NCI-H2171 (cell line): ENCODE data around the gene WWOX.
A peak's percentile ranks its signal among the peaks of the same experiment; 100 is the strongest.

Experiments used
- DNase-seq: peaks from one replicate; lab custom pipeline; 2025; lab: John Stamatoyannopoulos, UW

Gene WWOX

DNA sequence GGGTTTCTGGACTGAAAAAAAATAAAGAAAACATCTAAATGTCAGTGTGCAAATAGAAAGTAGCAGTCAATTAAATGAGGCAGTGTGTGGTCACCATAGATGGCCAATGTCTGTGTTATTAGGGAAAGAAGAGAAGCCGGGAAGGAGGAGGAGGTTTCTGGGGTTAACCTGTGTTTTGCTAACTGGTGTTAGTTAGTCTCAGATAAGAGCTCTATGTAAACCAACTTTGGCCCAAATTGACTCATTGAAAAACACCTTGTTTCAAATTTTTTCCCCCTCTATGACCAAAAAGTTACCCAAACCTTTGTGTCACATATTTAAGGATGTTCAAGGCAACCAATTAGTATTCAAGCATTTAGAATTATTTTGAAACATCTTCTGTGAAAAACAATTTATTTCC is 970.2 kb downstream of the WWOX start:
- no peak for DNase-seq

GRCh38 chr16:79071424-79071823 is 972.0 kb downstream of the WWOX start:
- peak; percentile 10 for DNase-seq

GRCh38 chr16:79072517-79072916 is 973.1 kb downstream of the WWOX start:
- no peak for DNase-seq

DNA sequence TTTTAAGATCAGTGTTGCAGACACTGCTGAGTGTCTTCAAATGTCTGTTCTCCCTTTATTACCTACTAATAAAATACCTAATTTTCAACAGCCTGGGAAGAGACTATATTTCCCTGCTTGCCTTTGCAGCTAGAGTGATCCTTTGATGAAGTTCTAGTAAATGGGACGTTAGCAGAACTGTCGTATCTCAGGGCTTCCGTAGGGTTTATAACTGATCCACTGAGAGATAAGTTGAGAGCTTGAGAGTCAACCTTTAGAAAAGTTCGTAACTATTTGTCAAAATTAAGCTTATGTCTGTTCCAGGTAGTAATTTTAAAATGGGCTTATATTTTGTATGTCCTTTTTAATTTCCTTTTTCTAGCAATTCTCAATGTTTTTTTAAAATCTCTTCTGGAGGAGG is 974.1 kb downstream of the WWOX start:
- no peak for DNase-seq

DNA sequence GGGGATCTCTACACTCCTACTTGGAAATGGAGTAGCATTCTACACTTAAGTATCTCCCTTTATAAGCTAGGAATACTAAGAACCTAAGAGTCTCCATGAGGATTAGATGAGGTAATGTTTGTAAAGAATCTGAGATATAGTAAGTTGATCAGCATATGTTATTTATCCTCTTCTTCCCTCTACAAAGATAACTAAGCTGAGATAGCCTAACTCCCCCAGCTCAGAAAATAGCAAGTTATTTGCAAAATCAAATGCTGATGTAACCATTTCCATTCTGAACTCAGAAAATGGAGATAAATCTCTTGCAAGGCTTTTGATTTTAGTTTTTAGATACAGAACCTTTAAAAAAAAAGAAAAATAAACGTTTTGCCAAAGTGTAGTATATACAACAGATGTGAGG is 975.1 kb downstream of the WWOX start:
- DNase-seq, result no peak

DNA sequence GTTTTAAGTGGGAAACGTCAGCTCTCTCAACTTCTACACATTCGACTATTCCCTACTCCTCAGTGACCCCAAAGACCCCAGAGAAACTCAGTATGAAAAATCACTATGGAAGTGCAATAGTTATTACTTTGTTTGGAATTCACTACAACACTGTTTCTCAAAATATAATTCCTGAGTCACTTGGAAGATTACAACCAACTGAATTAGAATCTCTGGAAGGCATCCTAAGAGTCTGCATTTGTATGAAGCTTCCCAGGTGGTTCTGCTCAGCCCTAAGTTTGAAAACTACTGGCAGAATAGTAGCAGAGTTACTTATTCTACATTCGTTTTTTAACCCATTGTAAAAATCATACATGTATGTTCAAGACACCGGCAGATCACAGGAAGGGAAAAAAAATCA is 975.5 kb downstream of the WWOX start:
- no peak for DNase-seq

- DNase-seq, result no peak
Observed at GRCh38 chr16:79076047-79076767, 976.8 kb downstream of the WWOX start.

DNA sequence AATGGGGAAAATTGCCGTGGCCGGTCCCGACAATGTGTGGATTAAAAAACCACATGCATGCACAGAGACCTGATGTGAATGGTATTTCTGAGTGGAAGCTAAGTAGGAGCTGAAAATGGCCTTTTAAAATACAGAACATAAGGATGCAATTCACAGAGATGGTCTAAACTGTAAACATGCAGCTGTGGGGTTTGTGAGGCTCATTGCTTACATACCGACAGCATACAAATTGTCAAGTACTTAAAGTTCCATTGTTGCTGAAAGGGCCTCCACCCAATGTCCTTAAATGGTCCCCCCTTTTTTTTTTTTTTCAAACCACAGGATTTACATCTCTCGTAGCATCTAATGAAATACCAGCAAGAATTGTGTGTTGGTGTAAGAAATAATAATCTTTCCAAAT is 977.9 kb downstream of the WWOX start:
- no peak for DNase-seq

DNA sequence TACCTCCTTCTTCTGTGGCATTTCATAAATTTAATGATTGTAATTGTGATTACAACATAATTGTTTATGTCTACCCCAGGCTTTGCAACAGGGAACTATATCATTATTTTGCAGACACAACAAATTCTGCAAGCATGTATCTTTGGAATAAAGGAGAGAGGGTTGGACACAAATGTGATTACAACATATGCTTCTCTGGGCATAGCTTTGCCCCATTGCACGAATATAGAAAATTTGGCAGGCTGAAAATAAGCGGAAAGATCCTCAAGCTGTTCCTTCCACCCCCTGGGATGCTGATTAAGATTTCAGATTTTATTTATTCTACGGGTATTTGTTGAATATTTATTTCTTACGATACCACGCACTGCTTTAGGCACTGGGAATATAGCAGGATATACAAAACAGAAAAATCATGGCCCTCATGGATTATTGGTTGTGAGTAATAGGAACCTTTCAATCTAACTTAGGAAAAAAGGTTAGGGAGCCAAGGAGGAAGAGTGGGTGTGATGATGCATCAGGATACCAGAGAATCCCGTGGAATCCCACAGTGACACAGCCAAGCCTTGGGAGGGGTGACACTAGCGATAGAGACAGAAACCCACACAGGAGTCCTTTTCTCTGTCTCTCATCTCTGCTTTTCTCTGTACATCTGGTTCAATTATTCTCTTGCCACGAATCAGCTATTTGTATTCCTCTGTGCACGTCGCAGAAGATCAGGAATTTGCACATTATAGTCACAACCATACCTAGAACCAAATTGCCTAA is 980.4 kb downstream of the WWOX start:
- DNase-seq, result no peak

GRCh38 chr16:79081297-79082066 is 982.0 kb downstream of the WWOX start:
- no peak for DNase-seq

DNA sequence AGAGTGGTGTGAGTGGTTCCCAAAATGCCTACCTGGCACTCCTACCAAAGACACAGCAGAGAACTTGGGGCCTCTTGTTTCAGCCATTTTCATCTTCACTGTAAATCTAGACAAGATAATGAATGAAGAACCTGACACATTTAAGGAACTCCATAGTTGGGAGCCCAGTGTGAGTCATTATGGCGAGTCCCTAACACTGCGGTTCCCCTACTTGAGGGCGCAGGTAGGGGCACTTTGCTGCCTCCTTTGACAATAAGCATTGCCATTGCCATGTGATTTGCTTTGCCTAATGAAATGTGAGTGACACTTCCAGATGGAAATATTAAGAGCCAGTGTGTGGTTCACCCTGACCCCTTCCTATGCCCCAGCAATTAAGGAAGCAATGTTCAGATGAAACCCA is 983.5 kb downstream of the WWOX start:
- no peak for DNase-seq

GRCh38 chr16:79083508-79084299 is 984.2 kb downstream of the WWOX start:
- no peak for DNase-seq

DNA sequence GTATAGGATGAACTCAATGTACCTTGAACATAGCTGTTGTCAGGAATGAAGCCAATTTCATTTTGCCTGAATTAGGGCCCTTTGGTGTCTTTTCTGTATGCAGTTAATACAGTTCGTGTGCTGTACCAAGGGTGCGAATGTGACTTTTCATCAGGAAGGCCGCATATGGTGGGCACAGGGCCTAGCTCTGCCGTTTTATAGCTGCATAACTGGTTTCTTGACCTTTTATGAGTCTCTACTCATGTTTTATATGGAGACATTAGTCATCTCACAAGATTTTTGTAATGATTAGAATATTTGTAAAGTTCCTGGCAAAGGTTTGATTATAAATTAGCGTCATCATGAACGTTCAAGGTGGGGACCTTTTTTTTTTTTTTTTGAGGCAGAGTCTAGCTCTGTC is 989.5 kb downstream of the WWOX start:
- DNase-seq, result no peak

- no peak for DNase-seq
Observed at GRCh38 chr16:79089735-79090284, 990.4 kb downstream of the WWOX start.

GRCh38 chr16:79090966-79091365 is 991.5 kb downstream of the WWOX start:
- no peak for DNase-seq

DNA sequence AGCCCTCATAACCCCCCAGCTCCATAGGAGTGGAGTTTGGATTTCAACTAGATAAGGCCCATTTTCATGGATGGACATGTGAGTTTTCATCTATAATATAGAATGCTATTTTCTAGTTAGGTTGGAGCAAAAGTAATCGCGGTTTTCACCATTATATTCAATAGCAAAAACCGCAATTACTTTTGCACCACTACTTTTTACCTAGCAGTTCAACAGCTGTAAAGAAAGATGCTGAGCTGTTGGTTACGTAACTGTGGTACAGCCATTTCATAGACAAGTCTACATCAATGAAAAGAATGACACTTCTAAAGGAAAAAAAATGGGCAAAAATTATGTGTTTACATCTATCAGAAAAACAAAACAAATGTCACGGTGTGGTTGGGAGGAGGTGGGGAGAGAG is 993.4 kb downstream of the WWOX start:
- DNase-seq, result no peak

DNA sequence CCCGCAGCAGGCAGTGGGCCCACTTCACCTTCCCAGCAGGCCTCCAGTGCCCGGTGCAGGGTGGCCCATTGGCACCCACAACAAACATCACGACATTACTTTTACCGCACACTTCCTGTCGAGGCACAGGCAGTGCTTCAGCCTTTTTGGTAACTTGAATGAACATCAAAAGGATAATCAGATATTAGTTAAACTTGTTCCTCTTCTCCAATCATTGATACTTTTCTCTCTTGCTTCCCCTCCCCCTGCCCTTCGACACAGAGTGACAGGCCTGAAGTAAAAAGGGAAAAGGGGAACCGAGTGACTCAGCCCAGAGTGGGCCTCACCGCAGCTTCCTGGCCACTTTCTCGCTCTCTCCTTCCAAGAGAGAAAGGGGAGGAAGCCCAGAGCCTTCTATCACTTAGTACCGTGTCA is 994.1 kb downstream of the WWOX start:
- no peak for DNase-seq

DNA sequence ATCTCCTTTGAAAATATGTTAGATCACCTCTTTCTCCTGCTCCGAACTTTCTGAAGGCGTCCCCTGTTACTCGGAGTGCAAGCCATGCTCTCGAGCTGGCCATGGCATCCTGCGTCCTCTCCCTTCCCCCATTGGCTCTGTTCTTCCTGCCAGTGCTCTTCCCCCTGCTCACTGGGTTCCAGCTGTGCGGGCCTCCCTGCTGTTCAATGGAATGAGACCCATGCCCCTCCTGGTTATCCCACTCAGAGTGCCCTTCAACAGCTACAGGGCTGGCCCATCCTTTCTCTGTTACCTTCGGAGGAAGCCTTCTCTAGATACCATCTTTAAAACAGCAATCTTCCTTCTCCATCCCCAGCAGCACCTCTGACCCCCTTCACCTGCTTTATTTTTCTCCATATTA is 996.8 kb downstream of the WWOX start:
- no peak for DNase-seq

DNA sequence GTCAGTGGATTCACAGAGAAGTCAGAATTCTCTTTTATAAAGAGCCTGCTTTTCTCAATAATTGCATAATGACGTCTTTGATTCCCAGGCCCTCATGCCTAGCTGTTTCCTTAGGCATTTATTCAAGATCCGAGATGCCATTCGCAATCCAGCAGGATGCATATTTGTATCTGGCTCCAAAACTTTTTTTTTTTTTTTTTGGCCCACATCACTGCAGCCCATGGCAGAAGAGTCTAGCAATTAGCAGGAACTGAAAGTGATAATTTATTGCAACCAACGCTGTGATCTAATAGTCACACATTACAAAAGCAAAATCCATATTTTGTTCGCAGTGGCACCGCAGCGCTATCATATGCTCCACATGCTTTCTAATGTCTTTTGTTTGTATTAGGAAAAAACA is 997.7 kb downstream of the WWOX start:
- DNase-seq, result no peak

GRCh38 chr16:79097771-79098170 is 998.3 kb downstream of the WWOX start:
- no peak for DNase-seq

GRCh38 chr16:79098907-79099306 is 999.5 kb downstream of the WWOX start:
- no peak for DNase-seq

DNA sequence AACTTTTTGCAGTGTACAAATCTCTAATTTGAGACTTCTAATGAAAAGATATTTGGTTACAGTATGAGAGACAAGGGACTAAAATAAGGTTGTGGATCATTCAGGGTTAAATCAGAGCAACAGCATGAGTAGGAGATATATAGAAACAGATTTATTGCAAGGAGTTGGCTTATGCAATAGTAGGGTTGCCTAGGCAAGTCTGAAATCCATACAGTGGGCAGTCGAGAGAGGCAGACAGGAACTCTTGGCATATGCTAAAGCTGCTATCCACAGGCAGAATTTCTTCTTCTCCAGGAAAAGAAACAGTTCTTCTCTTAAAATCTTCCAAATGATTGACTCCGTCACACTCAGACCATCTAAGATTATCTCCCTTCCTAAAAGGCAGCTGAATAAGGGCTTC is 1000.3 kb downstream of the WWOX start:
- DNase-seq, result no peak
